ACC112 (cell line): Measurements from ENCODE around the gene KITLG.

Experiments used
- H2AFZ ChIP-seq: fragments of 200-600 bp; sonication (generic); one replicate; pipeline ENCODE4 v1.6.0; 2017; ENCODE audit warnings: antibody characterized with exemption, low read length; ENCODE audit not compliant: unreplicated experiment
- H3K27ac ChIP-seq: fragments of 200-600 bp; sonication (generic); 2 replicates; pipeline ENCODE4 v1.5.1; 2014; ENCODE audit warnings: low read depth, mild to moderate bottlenecking, antibody characterized with exemption, low read length, moderate library complexity
- H3K27me3 ChIP-seq: fragments of 200-600 bp; sonication (generic); 2 replicates; pipeline ENCODE4 v1.6.1; 2014; ENCODE audit warnings: mild to moderate bottlenecking, antibody characterized with exemption, low read length, moderate library complexity, mixed read lengths; ENCODE audit not compliant: insufficient read depth
- H3K36me3 ChIP-seq: fragments of 200-600 bp; sonication (generic); 2 replicates; pipeline ENCODE4 v1.6.1; 2016; ENCODE audit warnings: mild to moderate bottlenecking, antibody characterized with exemption, low read length, moderate library complexity, mixed read lengths; ENCODE audit not compliant: insufficient read depth
- H3K4me1 ChIP-seq: fragments of 200-600 bp; sonication (generic); one replicate; pipeline ENCODE4 v1.6.1; 2016; ENCODE audit warnings: low read length, mixed read lengths; ENCODE audit not compliant: insufficient read depth, unreplicated experiment, control insufficient read depth
- H3K4me3 ChIP-seq: fragments of 200-600 bp; sonication (generic); 2 replicates; pipeline ENCODE4 v1.5.1; 2014; ENCODE audit warnings: mild to moderate bottlenecking, low read depth, low read length
- H3K79me2 ChIP-seq: fragments of 200-600 bp; sonication (generic); one replicate; pipeline ENCODE4 v1.6.0; 2016; ENCODE audit warnings: low read length; ENCODE audit not compliant: control insufficient read depth, unreplicated experiment, insufficient read depth

The KITLG gene

DNA sequence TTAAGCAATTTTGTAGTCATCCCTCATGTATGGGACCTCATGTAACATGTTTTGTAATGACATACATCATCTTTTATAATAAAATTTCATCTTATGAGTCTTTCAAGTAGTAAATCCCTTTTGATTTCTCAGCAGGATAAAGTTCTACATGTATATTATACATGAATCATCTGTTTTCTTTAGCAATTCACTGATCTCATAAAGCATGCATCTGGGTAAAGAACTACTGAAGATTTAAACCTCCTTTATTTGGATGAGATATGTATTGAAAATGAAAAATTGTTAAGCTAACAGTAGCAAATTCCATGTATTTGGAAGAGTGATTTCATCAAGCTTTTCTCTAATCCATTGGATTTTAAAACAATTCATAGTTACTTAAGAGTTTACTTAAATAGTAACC is 126.9 kb downstream of the KITLG start:
- no peaks in the 10 kb centered on the region for H3K79me2 ChIP-seq
- H3K27me3 ChIP-seq, result no peaks in the 10 kb centered on the region
- no peak overlapping the region for H3K4me3 ChIP-seq
- H3K36me3 ChIP-seq, result no peaks in the 10 kb centered on the region
- peak overlapping the region; percentile 27 for H3K27ac ChIP-seq
- peaks cover 12% of the 10 kb centered on the region for H3K4me1 ChIP-seq
- no peak overlapping the region for H2AFZ ChIP-seq

DNA sequence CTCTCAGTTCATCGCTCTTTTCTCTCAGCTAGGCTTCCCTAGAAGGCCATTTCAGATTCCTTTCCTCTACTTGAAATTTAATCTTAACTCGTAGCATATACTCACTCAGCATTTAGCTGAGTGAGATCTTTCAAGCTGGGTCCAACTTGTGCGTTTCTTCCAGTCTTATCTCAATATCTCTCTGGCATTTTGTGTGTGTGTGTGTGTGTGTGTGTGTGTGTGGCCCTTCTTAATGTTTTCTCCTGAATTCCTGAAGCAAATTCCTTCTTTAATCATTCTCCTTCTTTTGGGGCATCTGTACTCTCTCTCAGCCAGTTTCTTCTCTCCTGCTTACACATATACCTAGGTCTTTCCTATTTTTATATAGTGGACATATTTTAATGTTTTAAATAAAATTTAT is 129.1 kb downstream of the KITLG start:
- no peak overlapping the region for H3K27ac ChIP-seq
- peaks cover 12% of the 10 kb centered on the region for H3K4me1 ChIP-seq
- H3K79me2 ChIP-seq, result no peaks in the 10 kb centered on the region
- no peaks in the 10 kb centered on the region for H3K27me3 ChIP-seq
- H2AFZ ChIP-seq, result no peak overlapping the region
- H3K36me3 ChIP-seq, result no peaks in the 10 kb centered on the region
- no peak overlapping the region for H3K4me3 ChIP-seq

- Histone ChIP-seq H3K27me3 (no peaks in the 10 kb centered on the region), H2AFZ (no peak overlapping the region), H3K36me3 (no peaks in the 10 kb centered on the region), H3K79me2 (no peaks in the 10 kb centered on the region), H3K4me1 (peaks cover 12% of the 10 kb centered on the region), H3K27ac (no peak overlapping the region), H3K4me3 (no peak overlapping the region)
Measured at GRCh38 chr12:88450136-88450535, 130.1 kb downstream of the KITLG start.

GRCh38 chr12:88448337-88448915 is 131.8 kb downstream of the KITLG start:
- no peak overlapping the region for H2AFZ ChIP-seq
- H3K79me2 ChIP-seq, result no peaks in the 10 kb centered on the region
- peaks cover 6% of the 10 kb centered on the region for H3K4me1 ChIP-seq
- no peaks in the 10 kb centered on the region for H3K36me3 ChIP-seq
- no peaks in the 10 kb centered on the region for H3K27me3 ChIP-seq
- no peak overlapping the region for H3K4me3 ChIP-seq
- H3K27ac ChIP-seq, result no peak overlapping the region

- H3K79me2 ChIP-seq, result no peaks in the 10 kb centered on the region
- H2AFZ ChIP-seq, result no peak overlapping the region
- no peak overlapping the region for H3K4me3 ChIP-seq
- H3K4me1 ChIP-seq, result no peaks in the 10 kb centered on the region
- no peak overlapping the region for H3K27ac ChIP-seq
- no peaks in the 10 kb centered on the region for H3K27me3 ChIP-seq
- H3K36me3 ChIP-seq, result no peaks in the 10 kb centered on the region
Measured at GRCh38 chr12:88445705-88446394, 134.4 kb downstream of the KITLG start.

DNA sequence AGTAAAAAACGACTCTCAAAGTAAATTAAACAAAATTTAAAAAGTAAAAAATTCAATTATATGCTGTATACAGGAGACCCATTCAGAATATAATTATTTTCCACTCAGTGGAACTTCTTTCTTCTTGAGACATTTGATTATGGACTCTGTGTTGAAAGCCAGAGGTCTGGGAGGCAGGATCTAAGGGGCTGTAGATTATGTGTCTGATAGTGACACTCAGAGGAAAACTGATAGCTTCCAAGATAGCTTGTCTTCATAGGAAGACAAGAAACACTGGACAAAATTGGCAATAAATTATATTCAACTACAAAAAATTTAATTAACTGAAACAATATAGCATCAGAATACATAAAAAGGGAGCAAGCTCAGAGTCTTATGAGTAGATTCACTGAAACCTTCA is 135.8 kb downstream of the KITLG start:
- Histone ChIP-seq H3K27me3 (no peaks in the 10 kb centered on the region), H3K36me3 (no peaks in the 10 kb centered on the region), H3K4me3 (no peak overlapping the region), H3K79me2 (no peaks in the 10 kb centered on the region), H2AFZ (no peak overlapping the region), H3K4me1 (no peaks in the 10 kb centered on the region), H3K27ac (no peak overlapping the region)
